CD8-positive, alpha-beta memory T cell (primary cell): ENCODE data around the gene KRABD2.
"Not testable (repeated sequence)": the region's sequence is repeated elsewhere in the genome, so short reads cannot be mapped to it uniquely, and the experiment has no call there.

ENCODE experiments used
- CTCF ChIA-PET: fragments of 350-600 bp; sonication (Branson Sonifier 250); formaldehyde crosslinking; loops from one replicate; lab custom pipeline; 2021; ENCODE audit warnings: antibody characterized with exemption; lab: Charles Lee
- POLR2A ChIA-PET: fragments of 350-600 bp; sonication (Branson Sonifier 250); formaldehyde crosslinking; loops from one replicate; lab custom pipeline; 2021; ENCODE audit warnings: antibody characterized with exemption; lab: Charles Lee
- DNase-seq, 5 donors: peaks; one replicate each; pipeline versions ENCODE4 v3.0.0 to v3.0.0-alpha.2; 2020 to 2022; ENCODE audit warnings: mixed read lengths in 1 of 5
- H3K27ac ChIP-seq: one replicate; pipeline ENCODE4 v1.7.0; 2013; ENCODE audit warnings: low read depth, mild to moderate bottlenecking, low read length, moderate library complexity
- H3K27me3 ChIP-seq: 2 replicates; pipeline ENCODE4 v1.7.0; 2013; ENCODE audit warnings: low read length, mild to moderate bottlenecking; ENCODE audit not compliant: insufficient read depth, poor library complexity, severe bottlenecking
- H3K36me3 ChIP-seq: 2 replicates; pipeline ENCODE4 v1.7.0; 2013; ENCODE audit warnings: mild to moderate bottlenecking, low read length, moderate library complexity; ENCODE audit not compliant: insufficient read depth
- H3K4me1 ChIP-seq: 2 replicates; pipeline ENCODE4 v1.7.0; 2013; ENCODE audit warnings: mild to moderate bottlenecking, low read length, moderate library complexity; ENCODE audit not compliant: insufficient read depth
- H3K4me3 ChIP-seq: 2 replicates; pipeline ENCODE4 v1.7.0; 2013; ENCODE audit warnings: mild to moderate bottlenecking, low read length
- H3K9me3 ChIP-seq: 2 replicates; pipeline ENCODE4 v1.7.0; 2013; ENCODE audit warnings: mild to moderate bottlenecking, low read length
- H3K27ac Mint-ChIP-seq, 8 donors: one replicate each; pipeline ENCODE4 v1.8.0; 2020 to 2021; ENCODE audit warnings: mixed read lengths in 8 of 8, mild to moderate bottlenecking in 6 of 8, inconsistent platforms in 3 of 8, moderate library complexity in 3 of 8
- H3K27me3 Mint-ChIP-seq, 2 donors: one replicate each; pipeline ENCODE4 v1.8.0; 2020 to 2021; ENCODE audit warnings: mixed read lengths in 2 of 2, mild to moderate bottlenecking in 1 of 2, moderate library complexity in 1 of 2
- H3K36me3 Mint-ChIP-seq, 3 donors: one replicate each; pipeline ENCODE4 v1.8.0; 2020 to 2021; ENCODE audit warnings: mixed read lengths in 3 of 3, inconsistent platforms in 1 of 3, mild to moderate bottlenecking in 1 of 3
- H3K4me1 Mint-ChIP-seq, 3 donors: one replicate each; pipeline ENCODE4 v1.8.0; 2020 to 2021; ENCODE audit warnings: mixed read lengths in 3 of 3, inconsistent platforms in 1 of 3, mild to moderate bottlenecking in 1 of 3
- H3K4me3 Mint-ChIP-seq, 7 donors: one replicate each; pipeline ENCODE4 v1.8.0; 2020 to 2021; ENCODE audit warnings: mixed read lengths in 7 of 7, mild to moderate bottlenecking in 6 of 7, moderate library complexity in 4 of 7, inconsistent platforms in 2 of 7
- H3K9me3 Mint-ChIP-seq, 5 donors: one replicate each; pipeline ENCODE4 v1.8.0; 2020 to 2022; ENCODE audit warnings: mixed read lengths in 5 of 5, mild to moderate bottlenecking in 3 of 5, moderate library complexity in 2 of 5, inconsistent platforms in 1 of 5

KRABD2 gene

GRCh38 chr17:8402921-8403536, 26.5 kb upstream of the KRABD2 start:
- no peaks in the 10 kb centered on the region for H3K9me3 ChIP-seq
- Mint-ChIP-seq H3K4me3 (no peak overlapping the region), H3K27me3 (peaks cover 16 to 52% of the 10 kb centered on the region in 2 donors), H3K36me3 (no peaks in the 10 kb centered on the region), H3K4me1 (no peaks in the 10 kb centered on the region), H3K9me3 (no peaks in the 10 kb centered on the region), H3K27ac (no peak overlapping the region)
- H3K27me3 ChIP-seq: peaks cover 10% of the 10 kb centered on the region
- ChIA-PET CTCF (no interaction called here), POLR2A (no interaction called here)
- DNase-seq: no peak
- H3K4me3 ChIP-seq: no peak overlapping the region
- no peak overlapping the region for H3K27ac ChIP-seq
- no peaks in the 10 kb centered on the region for H3K36me3 ChIP-seq
- no peaks in the 10 kb centered on the region for H3K4me1 ChIP-seq

DNA sequence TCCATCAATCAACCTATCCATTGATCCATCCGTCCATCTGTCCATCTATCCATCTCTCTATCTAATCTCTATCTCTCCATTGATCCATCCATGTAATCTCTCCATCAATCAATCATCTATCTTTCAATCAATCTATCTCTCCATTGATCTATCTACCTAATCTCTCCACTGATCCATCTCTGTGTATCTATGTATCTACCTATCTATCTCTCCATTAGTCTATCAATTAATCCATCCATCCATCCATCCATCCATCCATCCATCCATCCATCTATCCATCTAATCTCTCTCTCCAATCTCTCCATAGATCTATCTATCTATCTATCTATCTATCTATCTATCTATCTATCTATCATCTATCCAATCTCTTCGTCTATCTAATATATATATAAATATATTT, 24.6 kb upstream of the KRABD2 start:
- no peak for DNase-seq
- Mint-ChIP-seq H3K27ac (peak overlapping the region in 1 of 8 donors; percentile 53), H3K9me3 (no peaks in the 10 kb centered on the region), H3K27me3 (peaks cover 14 to 57% of the 10 kb centered on the region in 2 donors), H3K4me1 (no peaks in the 10 kb centered on the region), H3K36me3 (no peaks in the 10 kb centered on the region), H3K4me3 (no peak overlapping the region)
- Histone ChIP-seq H3K9me3 (no peaks in the 10 kb centered on the region), H3K36me3 (no peaks in the 10 kb centered on the region), H3K27ac (no peak overlapping the region), H3K4me3 (no peak overlapping the region), H3K4me1 (no peaks in the 10 kb centered on the region), H3K27me3 (peaks cover 14% of the 10 kb centered on the region)
- ChIA-PET CTCF (interaction anchor here (1.5 kb wide), 1 partner anchor 17 kb away, joined by 3 read pairs; no protein-coding TSS in a partner anchor), POLR2A (no interaction called here)

- peaks cover 14% of the 10 kb centered on the region for H3K27me3 ChIP-seq
- peaks cover 2 to 10% (median 3%) of the 10 kb centered on the region in 3 donors for H3K4me1 Mint-ChIP-seq
- no peaks in the 10 kb centered on the region for H3K9me3 ChIP-seq
- peaks cover 5% of the 10 kb centered on the region for H3K4me1 ChIP-seq
- peaks cover 16 to 51% of the 10 kb centered on the region in 2 donors for H3K27me3 Mint-ChIP-seq
- no peaks in the 10 kb centered on the region for H3K9me3 Mint-ChIP-seq
- ChIA-PET POLR2A (no interaction called here), CTCF (no interaction called here)
- no peak overlapping the region for H3K4me3 ChIP-seq
- DNase-seq: no peak
- H3K27ac ChIP-seq: no peak overlapping the region
- H3K4me3 Mint-ChIP-seq: no peak overlapping the region
- no peak overlapping the region for H3K27ac Mint-ChIP-seq
- H3K36me3 Mint-ChIP-seq: no peaks in the 10 kb centered on the region
- H3K36me3 ChIP-seq: no peaks in the 10 kb centered on the region
Observed at GRCh38 chr17:8398980-8399379, 22.5 kb upstream of the KRABD2 start.

DNA sequence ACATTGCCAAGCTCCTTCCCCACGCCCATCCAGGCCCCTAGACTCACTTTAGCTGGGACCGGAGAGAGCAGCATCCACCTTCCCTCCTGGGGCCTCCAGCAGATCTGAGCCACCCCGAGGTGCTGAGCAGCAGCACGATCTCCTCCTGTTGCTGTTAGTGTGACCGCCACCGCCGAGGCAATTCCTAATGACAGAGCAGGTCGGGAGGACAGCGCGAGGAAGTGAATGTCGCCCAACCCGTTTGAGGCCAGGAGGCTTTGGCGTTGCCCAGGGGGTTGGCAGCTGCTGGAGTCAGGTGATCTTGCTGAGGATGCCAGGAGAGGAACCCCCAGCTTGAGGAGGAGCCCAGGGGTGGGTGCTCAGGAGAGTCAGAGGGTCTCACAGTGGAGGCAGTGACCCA, 21.1 kb upstream of the KRABD2 start, which contains the start of gene RNF222:
TSS of gene RNF222 (minus strand) at position 192 of the 400 bp plus-strand sequence. CDS start 4,366 bp downstream, outside the sequence.
- no peak for DNase-seq
- H3K36me3 ChIP-seq: no peaks in the 10 kb centered on the region
- no peaks in the 10 kb centered on the region for H3K9me3 ChIP-seq
- Mint-ChIP-seq H3K27ac (no peak within 1 kb of the TSS), H3K4me1 (peaks cover 10 to 19% (median 10%) of the 10 kb centered on the region in 3 donors), H3K4me3 (no peak within 1 kb of the TSS), H3K9me3 (no peaks in the 10 kb centered on the region), H3K36me3 (no peaks in the 10 kb centered on the region), H3K27me3 (peaks cover 12 to 44% of the 10 kb centered on the region in 2 donors)
- H3K27me3 ChIP-seq: peaks cover 14% of the 10 kb centered on the region
- H3K4me3 ChIP-seq: no peak within 1 kb of the TSS
- H3K27ac ChIP-seq: no peak within 1 kb of the TSS
- ChIA-PET CTCF (no interaction called here), POLR2A (no interaction called here)
- H3K4me1 ChIP-seq: peaks cover 15% of the 10 kb centered on the region

GRCh38 chr17:8394497-8394896, 18.0 kb upstream of the KRABD2 start:
- H3K36me3 Mint-ChIP-seq, H3K36me3 ChIP-seq, H3K9me3 Mint-ChIP-seq, H3K4me3 Mint-ChIP-seq, H3K27me3 ChIP-seq, H3K27ac ChIP-seq, H3K9me3 ChIP-seq, DNase-seq, H3K4me3 ChIP-seq: not testable (repeated sequence)
- Mint-ChIP-seq H3K27me3 (peaks cover 8 to 20% of the 10 kb centered on the region in 2 donors), H3K4me1 (peaks cover 13 to 22% (median 15%) of the 10 kb centered on the region in 3 donors), H3K27ac (peak overlapping the region in 5 of 8 donors; percentile 52 to 100 (median 91))
- H3K4me1 ChIP-seq: peaks cover 15% of the 10 kb centered on the region
- ChIA-PET CTCF (interaction anchor here (0.6 to 4.8 kb wide), 5 partner anchors 11 to 352 kb away, joined by 3 to 21 read pairs (median 4); no protein-coding TSS in a partner anchor), POLR2A (interaction anchor here (1.0 kb wide), 1 partner anchor 11 kb away, joined by 5 read pairs; no protein-coding TSS in a partner anchor)

DNA sequence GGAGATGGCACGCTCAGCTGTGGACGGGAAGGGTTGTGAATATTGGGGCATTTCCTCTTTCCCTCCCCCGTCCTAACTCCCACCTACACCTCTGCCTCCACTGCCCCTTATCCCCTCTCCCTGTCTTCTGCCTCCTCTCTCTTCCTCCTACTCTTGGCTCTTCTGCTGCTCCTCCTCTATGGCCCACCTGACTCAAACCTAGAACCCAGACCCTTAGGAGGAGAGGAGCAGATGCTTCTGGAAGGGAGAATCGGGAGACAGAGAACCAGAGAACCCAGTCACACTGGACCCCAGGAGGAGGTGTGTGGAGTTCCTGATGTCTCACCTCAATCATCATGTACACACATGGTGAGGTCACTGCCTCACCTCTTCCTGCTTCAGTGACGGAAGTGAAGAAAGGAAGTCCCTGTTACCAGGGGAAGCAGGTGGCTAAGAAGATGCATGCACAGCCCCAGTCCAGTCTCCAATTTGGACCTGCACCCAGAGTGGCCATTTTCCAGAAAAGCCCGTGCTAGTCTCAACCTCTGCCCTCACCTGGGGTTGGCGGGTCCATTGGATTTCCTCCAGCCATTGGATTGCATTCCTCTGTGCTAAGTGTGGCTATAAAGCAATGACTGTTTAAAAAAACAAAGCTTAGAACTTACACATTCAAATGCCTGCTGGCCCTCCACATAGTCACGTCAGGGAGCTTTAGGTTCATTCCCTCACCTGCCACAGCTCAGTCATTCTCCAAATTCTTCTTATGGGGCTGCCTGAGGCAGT, 17.1 kb upstream of the KRABD2 start:
- H3K4me3 Mint-ChIP-seq: peak overlapping the region in 5 of 7 donors; percentile 34 to 83 (median 64)
- H3K27ac ChIP-seq: peak overlapping the region; percentile 13
- ChIA-PET CTCF (interaction anchor here (0.7 to 4.8 kb wide), 4 partner anchors 10 to 353 kb away, joined by 3 to 21 read pairs (median 10); no protein-coding TSS in a partner anchor), POLR2A (interaction anchor here (0.9 to 1.0 kb wide), 2 partner anchors 10 kb away, joined by 3 to 5 read pairs; no protein-coding TSS in a partner anchor)
- peaks cover 15 to 27% (median 20%) of the 10 kb centered on the region in 3 donors for H3K4me1 Mint-ChIP-seq
- DNase-seq: peak in 4 of 5 donors; percentile 33 to 69 (median 58)
- H3K9me3 Mint-ChIP-seq: no peaks in the 10 kb centered on the region
- H3K4me3 ChIP-seq: no peak overlapping the region
- no peaks in the 10 kb centered on the region for H3K36me3 Mint-ChIP-seq
- peak overlapping the region; percentile 71 to 100 (median 93) for H3K27ac Mint-ChIP-seq
- peaks cover 15% of the 10 kb centered on the region for H3K4me1 ChIP-seq
- H3K36me3 ChIP-seq: no peaks in the 10 kb centered on the region
- H3K9me3 ChIP-seq: no peaks in the 10 kb centered on the region
- H3K27me3 ChIP-seq: peaks cover 5% of the 10 kb centered on the region
- H3K27me3 Mint-ChIP-seq: peaks cover 8 to 15% of the 10 kb centered on the region in 2 donors

DNA sequence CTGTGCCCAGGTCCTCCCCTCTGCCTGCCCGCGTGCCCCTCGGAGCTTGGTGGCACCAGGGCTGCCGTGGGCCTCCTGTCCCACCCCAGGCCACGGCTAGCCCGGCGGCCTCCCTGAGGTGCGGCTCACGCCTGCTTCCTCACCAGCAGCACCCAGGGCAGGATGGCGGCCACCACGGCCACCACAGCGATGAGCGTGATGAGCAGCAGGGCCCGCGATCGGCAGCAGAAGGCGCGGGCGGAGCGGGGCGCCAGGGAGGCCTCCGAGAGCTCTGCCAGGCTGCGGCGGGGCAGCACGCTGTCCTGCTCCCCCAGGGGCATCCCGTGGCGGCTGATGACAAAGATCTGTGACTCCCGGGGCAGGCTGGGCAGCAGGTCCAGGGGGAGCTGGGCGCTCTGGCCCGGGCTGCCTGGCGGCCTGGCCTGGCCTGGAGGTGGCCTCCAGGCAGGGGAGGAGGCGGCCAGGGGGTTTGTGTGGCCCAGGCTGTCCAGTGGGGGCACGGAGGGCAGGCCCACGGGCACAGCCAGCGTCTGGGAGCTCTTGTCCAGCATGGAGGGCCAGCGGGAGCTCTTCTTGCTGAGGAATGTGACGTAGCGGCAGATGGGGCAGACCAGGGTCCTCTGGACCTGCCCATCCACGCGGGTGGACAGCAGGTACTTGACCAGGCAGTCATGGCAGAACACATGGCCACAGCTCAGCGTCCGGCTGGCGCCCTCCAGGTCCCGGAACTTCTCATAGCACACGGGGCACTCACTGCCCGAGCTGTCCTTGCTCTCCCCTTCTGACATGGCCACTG, 16.4 kb upstream of the KRABD2 start:
- POLR2A ChIA-PET: interaction anchor here (0.9 kb wide), 1 partner anchor 9 kb away, joined by 3 read pairs; no protein-coding TSS in a partner anchor
- no peaks in the 10 kb centered on the region for H3K36me3 ChIP-seq
- Mint-ChIP-seq H3K4me3 (peak overlapping the region in 2 of 7 donors; percentile 64 to 83), H3K27me3 (peaks cover 2 to 8% of the 10 kb centered on the region in 2 donors), H3K36me3 (no peaks in the 10 kb centered on the region), H3K9me3 (no peaks in the 10 kb centered on the region), H3K27ac (peak overlapping the region in 7 of 8 donors; percentile 71 to 100 (median 94)), H3K4me1 (peaks cover 22 to 35% (median 27%) of the 10 kb centered on the region in 3 donors)
- DNase-seq: no peak
- peak overlapping the region; percentile 13 for H3K27ac ChIP-seq
- no peaks in the 10 kb centered on the region for H3K9me3 ChIP-seq
- CTCF ChIA-PET: interaction anchor here (1.1 to 4.8 kb wide), 3 partner anchors 9 to 44 kb away, joined by 3 to 21 read pairs (median 16); no protein-coding TSS in a partner anchor
- no peak overlapping the region for H3K4me3 ChIP-seq
- peaks cover 19% of the 10 kb centered on the region for H3K4me1 ChIP-seq
- H3K27me3 ChIP-seq: peaks cover 3% of the 10 kb centered on the region
